Measurements from ENCODE around the gene PPDPF. TPM values are rescaled to one million over a fixed set of nuclear protein-coding genes. Genes with fewer than 3 reads are reported as not detected.

PPDPF gene
- total RNA-seq, 1 experiment from 2014 or later: 30.6 TPM

GRCh38 chr20:63487781-63488241 lies 32.8 kb upstream of the PPDPF start:
- DNase-seq (ENCODE audit: low read depth): no peak

DNA sequence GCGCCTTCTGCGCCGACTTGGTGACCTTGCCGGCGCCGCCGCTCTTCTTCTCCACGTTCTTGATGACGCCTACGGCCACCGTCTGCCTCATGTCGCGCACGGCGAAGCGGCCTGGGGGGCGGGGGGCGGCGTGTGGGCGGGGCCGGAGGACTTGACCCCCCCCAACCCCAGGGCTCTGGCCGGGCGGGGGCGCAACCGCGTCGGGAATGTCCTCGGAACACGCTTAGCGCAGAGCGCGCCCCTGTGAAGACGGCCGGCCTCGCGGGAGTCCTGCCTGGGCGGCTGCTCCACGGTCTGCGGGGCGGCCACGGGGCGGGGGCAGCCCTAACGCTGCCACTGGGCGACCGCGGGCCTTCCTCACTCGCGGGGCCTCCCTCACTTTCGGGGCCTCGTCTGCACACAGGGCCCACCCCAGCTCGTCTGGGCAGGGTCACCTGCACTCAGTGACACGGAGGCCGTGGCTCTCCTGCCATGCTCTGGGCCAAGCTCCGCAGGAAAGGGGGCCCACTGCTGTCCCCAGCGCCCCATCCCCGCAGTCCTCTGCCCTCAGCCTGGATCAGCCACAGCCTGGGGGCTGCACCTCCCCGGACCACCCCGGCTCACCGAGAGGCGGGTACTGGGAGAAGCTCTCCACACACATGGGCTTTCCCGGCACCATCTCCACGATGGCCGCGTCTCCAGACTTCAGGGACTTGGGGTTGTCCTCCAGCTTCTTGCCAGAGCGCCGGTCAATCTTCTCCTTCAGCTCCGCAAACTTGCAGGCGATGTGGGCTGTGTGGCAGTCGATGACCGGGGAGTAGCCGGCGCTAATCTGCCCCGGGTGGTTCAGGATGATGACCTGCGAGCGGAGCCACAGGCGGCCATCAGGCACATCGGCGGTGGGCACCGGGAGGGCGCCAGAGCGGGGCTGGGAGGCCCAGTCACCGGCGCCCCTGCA lies 32.0 kb upstream of the PPDPF start:
- DNase-seq (ENCODE audit: low read depth): no peak

- DNase-seq (ENCODE audit: low read depth): no peak
These were observed 30.1 kb upstream of the PPDPF start for GRCh38 chr20:63490416-63490815.

DNA sequence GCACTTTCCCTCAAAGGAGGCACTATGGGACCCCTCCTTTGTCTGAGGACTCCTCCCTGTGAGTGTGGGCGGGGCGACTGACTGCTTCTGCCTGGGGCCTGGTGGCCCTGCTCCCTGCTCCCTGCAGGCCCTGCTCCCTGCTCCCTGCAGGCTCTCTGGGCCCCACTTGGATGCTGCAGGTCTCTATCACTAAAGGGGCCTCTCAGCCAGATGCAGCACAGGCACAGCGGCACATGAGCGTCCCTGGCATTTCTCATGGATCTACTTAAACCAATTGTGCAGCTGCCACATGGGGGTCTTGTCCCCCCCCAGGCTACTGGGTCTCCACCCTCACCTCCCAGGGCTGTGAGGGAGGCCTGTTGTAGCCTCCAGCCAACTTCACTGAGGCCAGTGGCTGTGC lies 29.5 kb upstream of the PPDPF start:
- DNase-seq (ENCODE audit: low read depth): no peak

GRCh38 chr20:63491635-63492230 lies 28.8 kb upstream of the PPDPF start:
- DNase-seq (ENCODE audit: low read depth): no peak

GRCh38 chr20:63492518-63492917 lies 28.0 kb upstream of the PPDPF start:
- DNase-seq (ENCODE audit: low read depth): no peak

GRCh38 chr20:63492982-63493381 lies 27.6 kb upstream of the PPDPF start:
- no peak for DNase-seq (ENCODE audit: low read depth)

GRCh38 chr20:63493563-63494020 lies 27.0 kb upstream of the PPDPF start:
- DNase-seq (ENCODE audit: low read depth): no peak

DNA sequence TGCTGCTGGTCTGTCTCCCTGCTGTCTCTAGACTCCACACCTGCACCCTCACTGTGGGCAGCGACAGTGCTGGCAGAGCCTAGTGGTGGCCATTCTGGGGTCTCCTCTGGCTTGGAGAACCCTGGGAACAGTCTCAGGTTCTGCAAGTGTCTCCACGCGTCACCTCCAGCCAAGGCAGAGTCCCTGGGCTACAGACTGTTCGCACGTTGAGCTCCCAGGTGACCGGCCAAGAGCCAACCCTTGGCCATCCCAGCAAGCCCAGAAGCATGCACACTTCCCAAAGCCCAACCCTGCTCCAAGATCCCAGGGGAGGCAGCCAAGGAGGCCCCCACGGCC lies 26.5 kb upstream of the PPDPF start:
- DNase-seq (ENCODE audit: low read depth): no peak

DNA sequence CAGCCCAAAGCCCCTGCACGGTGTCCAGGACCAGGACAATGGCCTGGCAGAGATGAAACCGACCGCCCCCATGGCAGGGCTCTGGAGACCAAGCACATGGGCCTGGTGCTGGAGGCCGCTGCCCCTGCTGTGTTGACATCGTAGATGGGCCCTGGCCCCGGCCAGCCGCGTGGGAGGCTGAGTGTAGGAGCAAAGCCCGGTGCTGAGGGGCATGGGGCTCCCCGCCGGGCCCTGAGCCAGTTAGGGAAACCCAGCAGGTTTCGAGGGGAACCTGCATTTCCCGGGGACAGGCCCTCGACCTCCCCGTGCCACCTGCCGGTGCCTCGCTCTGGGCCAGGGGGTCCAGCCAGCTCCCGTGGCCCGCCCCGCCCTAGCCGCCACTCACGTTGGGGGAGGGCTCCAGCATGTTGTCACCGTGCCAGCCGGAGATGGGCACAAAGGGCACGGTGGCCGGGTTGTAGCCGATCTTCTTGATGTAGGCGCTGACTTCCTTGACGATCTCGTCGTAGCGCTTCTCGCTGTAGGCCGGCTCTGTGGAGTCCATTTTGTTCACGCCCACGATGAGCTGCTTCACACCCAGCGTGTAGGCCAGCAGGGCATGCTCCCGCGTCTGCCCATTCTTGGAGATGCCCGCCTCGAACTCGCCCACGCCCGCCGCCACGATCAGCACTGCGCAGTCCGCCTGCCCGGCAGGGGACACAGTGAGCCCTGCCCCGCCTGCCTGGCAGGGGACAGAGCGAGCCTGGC lies 26.0 kb upstream of the PPDPF start:
- no peak for DNase-seq (ENCODE audit: low read depth)

GRCh38 chr20:63495167-63495720 lies 25.3 kb upstream of the PPDPF start:
- DNase-seq (ENCODE audit: low read depth): no peak

GRCh38 chr20:63495741-63496595 lies 24.6 kb upstream of the PPDPF start:
- DNase-seq (ENCODE audit: low read depth): peak; percentile 68

DNA sequence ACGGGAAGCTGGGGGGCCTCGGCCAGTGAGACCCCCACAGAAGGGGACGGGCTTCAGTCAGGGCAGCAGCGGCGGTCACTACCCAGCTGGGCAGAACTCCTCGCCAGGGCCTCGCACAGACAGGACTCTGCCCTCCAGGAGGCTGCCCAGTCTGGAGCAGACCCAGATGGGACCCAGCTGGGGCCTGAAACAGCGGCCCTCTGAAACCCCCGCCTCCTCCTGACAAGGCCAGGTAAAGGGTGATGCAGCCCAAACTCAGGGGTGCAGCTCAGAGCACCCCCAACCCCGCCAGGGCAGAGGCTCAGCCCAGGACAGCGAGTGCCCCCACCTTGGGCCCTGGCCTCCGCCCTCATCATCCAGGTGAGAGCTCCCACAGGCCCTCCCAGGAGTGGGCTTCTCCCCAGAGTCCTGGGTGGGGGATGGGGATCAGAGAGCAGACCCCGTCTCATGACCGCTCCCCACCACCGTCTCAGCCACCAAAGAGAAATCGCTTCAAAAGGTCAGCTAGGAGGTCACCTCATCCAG lies 23.9 kb upstream of the PPDPF start:
- no peak for DNase-seq (ENCODE audit: low read depth)

DNA sequence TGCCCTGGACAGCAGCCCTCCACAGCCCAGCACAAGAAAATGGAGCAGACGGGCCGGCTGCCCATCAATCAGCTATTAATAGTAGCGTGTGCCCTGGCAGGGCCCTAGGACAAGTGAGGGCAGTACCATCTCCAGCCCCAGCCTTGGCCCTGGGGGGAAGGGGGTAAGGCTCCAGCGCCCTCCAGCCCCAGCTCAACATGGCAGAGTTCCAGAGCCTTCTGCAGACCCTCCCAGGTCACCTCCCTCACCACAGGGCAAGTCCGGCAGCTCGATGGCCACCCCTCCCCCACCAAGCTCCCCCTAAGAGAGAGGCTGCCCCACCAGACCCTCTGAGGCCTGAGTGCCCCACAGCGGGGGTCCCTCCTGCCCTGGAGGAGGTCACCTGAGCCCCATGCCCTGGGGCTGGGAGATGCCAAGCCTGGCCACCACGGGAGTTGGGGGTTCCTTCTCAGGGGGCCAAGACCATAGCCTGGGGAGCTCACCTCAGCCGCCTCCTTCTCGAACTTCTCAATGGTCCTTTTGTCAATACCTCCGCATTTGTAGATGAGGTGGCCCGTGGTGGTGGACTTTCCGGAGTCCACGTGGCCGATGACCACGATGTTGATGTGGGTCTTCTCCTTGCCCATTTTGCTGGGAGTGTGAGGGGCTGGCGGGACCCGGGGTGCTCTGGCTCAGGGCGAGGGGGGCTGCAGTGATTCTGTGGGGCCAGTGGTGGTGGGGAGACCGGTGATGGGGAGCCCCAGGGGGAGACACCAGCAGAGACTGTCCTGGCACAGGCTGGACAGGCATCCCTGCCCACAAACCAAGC lies 23.2 kb upstream of the PPDPF start:
- no peak for DNase-seq (ENCODE audit: low read depth)

- peak; percentile 73 for DNase-seq (ENCODE audit: low read depth)
These were observed 22.3 kb upstream of the PPDPF start for GRCh38 chr20:63497946-63498935.

DNA sequence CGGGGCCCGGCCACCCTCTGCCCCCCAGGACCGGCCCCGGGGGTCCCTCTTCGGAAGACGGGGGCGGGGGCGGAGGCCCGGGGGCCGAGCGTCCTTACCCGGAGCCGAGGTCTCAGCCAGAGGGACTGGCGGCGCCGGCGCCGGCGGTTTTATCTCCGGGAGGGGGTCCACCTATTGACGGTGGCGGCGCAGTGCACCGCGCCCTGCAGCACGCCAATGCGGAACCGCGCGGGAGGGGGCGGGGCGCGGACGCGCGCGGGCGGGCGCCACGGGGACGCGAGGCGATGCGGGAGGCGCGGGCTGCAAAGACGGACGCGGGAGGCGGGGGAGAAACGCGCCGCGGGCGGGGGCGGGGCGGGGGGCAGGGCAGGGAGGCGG lies 21.6 kb upstream of the PPDPF start, which contains the start of gene EEF1A2:
EEF1A2 (minus strand) TSS at position 124 of the 378 bp plus-strand sequence. CDS start 1,320 bp downstream, outside the sequence.
- no peak for DNase-seq (ENCODE audit: low read depth)

GRCh38 chr20:63499338-63499969 lies 21.1 kb upstream of the PPDPF start:
- DNase-seq (ENCODE audit: low read depth): no peak

Measured in Daoy (cell line).